Mucosa of rectum (tissue), 2 donors: Measurements from ENCODE around the gene GABRR1.
A peak's percentile ranks its signal among the peaks of the same experiment; 100 is the strongest.

Experiments used
- H3K27ac ChIP-seq, 2 donors: one replicate each; pipeline ENCODE4 v1.7.0; 2013; ENCODE audit warnings: inconsistent platforms in 2 of 2, low read depth in 2 of 2, low read length in 2 of 2
- H3K27me3 ChIP-seq, 2 donors: one replicate each; pipeline ENCODE4 v1.7.0; 2013; ENCODE audit warnings: low read length in 2 of 2; ENCODE audit not compliant: control insufficient read depth in 2 of 2, insufficient read depth in 2 of 2
- H3K36me3 ChIP-seq, 2 donors: one replicate each; pipeline ENCODE4 v1.7.0; 2013; ENCODE audit warnings: low read length in 2 of 2; ENCODE audit not compliant: control insufficient read depth in 2 of 2, insufficient read depth in 2 of 2
- H3K4me1 ChIP-seq, 2 donors: one replicate each; pipeline ENCODE4 v1.7.0; 2013; ENCODE audit warnings: low read length in 2 of 2, mild to moderate bottlenecking in 1 of 2; ENCODE audit not compliant: control insufficient read depth in 2 of 2, insufficient read depth in 2 of 2
- H3K4me3 ChIP-seq, 2 donors: one replicate each; pipeline ENCODE4 v1.7.0; 2013; ENCODE audit warnings: low read length in 2 of 2
- H3K9ac ChIP-seq, 2 donors: one replicate each; pipeline ENCODE4 v1.7.0; 2013; ENCODE audit warnings: low read length in 2 of 2, low read depth in 1 of 2, mild to moderate bottlenecking in 1 of 2
- H3K9me3 ChIP-seq, 2 donors: one replicate each; pipeline ENCODE4 v1.7.0; 2013; ENCODE audit warnings: low read length in 2 of 2; ENCODE audit not compliant: control insufficient read depth in 2 of 2
- donor health status: healthy.
- donor health status: Normal muscosa, but diverticular disease.

GABRR1 gene

GRCh38 chr6:89172131-89172530 lies 45.0 kb downstream of the GABRR1 start:
- Histone ChIP-seq H3K27ac (no peak overlapping the region), H3K9me3 (no peaks in the 10 kb centered on the region), H3K4me1 (no peaks in the 10 kb centered on the region), H3K4me3 (no peak overlapping the region), H3K9ac (no peak overlapping the region), H3K36me3 (no peaks in the 10 kb centered on the region), H3K27me3 (no peaks in the 10 kb centered on the region)

GRCh38 chr6:89162047-89162371 lies 55.1 kb downstream of the GABRR1 start:
- Histone ChIP-seq H3K4me3 (no peak overlapping the region), H3K9me3 (no peaks in the 10 kb centered on the region), H3K9ac (peak overlapping the region in 1 of 2 donors; percentile 7), H3K27ac (peak overlapping the region; percentile 43 to 56), H3K27me3 (no peaks in the 10 kb centered on the region), H3K36me3 (peaks cover 3 to 14% of the 10 kb centered on the region in 2 donors), H3K4me1 (no peaks in the 10 kb centered on the region)

- Histone ChIP-seq H3K27ac (peak overlapping the region; percentile 43 to 56), H3K4me3 (no peak overlapping the region), H3K9ac (peak overlapping the region in 1 of 2 donors; percentile 7), H3K27me3 (no peaks in the 10 kb centered on the region), H3K4me1 (no peaks in the 10 kb centered on the region), H3K36me3 (peaks cover 4 to 14% of the 10 kb centered on the region in 2 donors), H3K9me3 (no peaks in the 10 kb centered on the region)
Observed at GRCh38 chr6:89161326-89162046, 55.7 kb downstream of the GABRR1 start.

- H3K4me1 ChIP-seq = no peaks in the 10 kb centered on the region
- no peaks in the 10 kb centered on the region for H3K9me3 ChIP-seq
- no peaks in the 10 kb centered on the region for H3K27me3 ChIP-seq
- H3K4me3 ChIP-seq = no peak overlapping the region
- no peak overlapping the region for H3K9ac ChIP-seq
- H3K27ac ChIP-seq = peak overlapping the region in 1 of 2 donors; percentile 56
- H3K36me3 ChIP-seq = peaks cover 5 to 15% of the 10 kb centered on the region in 2 donors
Observed at GRCh38 chr6:89160331-89161092, 56.6 kb downstream of the GABRR1 start.

- H3K4me3 ChIP-seq = no peak overlapping the region
- H3K9ac ChIP-seq = no peak overlapping the region
- H3K36me3 ChIP-seq = peaks cover 3 to 4% of the 10 kb centered on the region in 2 donors
- no peak overlapping the region for H3K27ac ChIP-seq
- H3K9me3 ChIP-seq = no peaks in the 10 kb centered on the region
- no peaks in the 10 kb centered on the region for H3K27me3 ChIP-seq
- no peaks in the 10 kb centered on the region for H3K4me1 ChIP-seq
Observed at GRCh38 chr6:89154131-89154530, 63.0 kb downstream of the GABRR1 start.

- no peaks in the 10 kb centered on the region for H3K9me3 ChIP-seq
- H3K4me1 ChIP-seq = peaks cover 7 to 9% of the 10 kb centered on the region in 2 donors
- H3K36me3 ChIP-seq = no peaks in the 10 kb centered on the region
- no peaks in the 10 kb centered on the region for H3K27me3 ChIP-seq
- H3K27ac ChIP-seq = no peak overlapping the region
- H3K9ac ChIP-seq = no peak overlapping the region
- H3K4me3 ChIP-seq = no peak overlapping the region
Observed at GRCh38 chr6:89148016-89148750, 69.0 kb downstream of the GABRR1 start.

- Histone ChIP-seq H3K27me3 (no peaks in the 10 kb centered on the region), H3K4me1 (peaks cover 7 to 9% of the 10 kb centered on the region in 2 donors), H3K9ac (peak overlapping the region; percentile 65 to 93), H3K4me3 (peak overlapping the region; percentile 76 to 81), H3K27ac (peak overlapping the region; percentile 84), H3K9me3 (no peaks in the 10 kb centered on the region), H3K36me3 (no peaks in the 10 kb centered on the region)
Observed at GRCh38 chr6:89146718-89147700, 70.1 kb downstream of the GABRR1 start.

GRCh38 chr6:89145956-89146717 lies 71.0 kb downstream of the GABRR1 start, which contains the start of gene PM20D2:
PM20D2 (plus strand) TSS chr6:89146055; CDS start chr6:89146145, 90 bp downstream.
- Histone ChIP-seq H3K9ac (peak within 1 kb of the TSS; percentile 65 to 93), H3K4me3 (peak within 1 kb of the TSS; percentile 76 to 81), H3K9me3 (no peaks in the 10 kb centered on the region), H3K4me1 (peaks cover 7 to 9% of the 10 kb centered on the region in 2 donors), H3K27ac (peak within 1 kb of the TSS; percentile 84), H3K36me3 (no peaks in the 10 kb centered on the region), H3K27me3 (no peaks in the 10 kb centered on the region)
